Activated CD8-positive, alpha-beta memory T cell treated with anti-CD3 and anti-CD28 coated beads for 4 hours (primary cell): ENCODE data around the gene H2AZ2.
"Not testable (repeated sequence)": the region's sequence is repeated elsewhere in the genome, so short reads cannot be mapped to it uniquely, and the experiment has no call there.

Source experiments
- DNase-seq, 2 donors: peaks; one replicate each; pipeline ENCODE4 v3.0.0-alpha.2; 2020; ENCODE audit warnings: low read depth in 2 of 2

Gene H2AZ2

GRCh38 chr7:44814919-44815318 is 33.0 kb downstream of the H2AZ2 start:
- no peak for DNase-seq

GRCh38 chr7:44811571-44811970 is 36.3 kb downstream of the H2AZ2 start:
- DNase-seq = no peak

GRCh38 chr7:44811093-44811492 is 36.8 kb downstream of the H2AZ2 start:
- DNase-seq = no peak

DNA sequence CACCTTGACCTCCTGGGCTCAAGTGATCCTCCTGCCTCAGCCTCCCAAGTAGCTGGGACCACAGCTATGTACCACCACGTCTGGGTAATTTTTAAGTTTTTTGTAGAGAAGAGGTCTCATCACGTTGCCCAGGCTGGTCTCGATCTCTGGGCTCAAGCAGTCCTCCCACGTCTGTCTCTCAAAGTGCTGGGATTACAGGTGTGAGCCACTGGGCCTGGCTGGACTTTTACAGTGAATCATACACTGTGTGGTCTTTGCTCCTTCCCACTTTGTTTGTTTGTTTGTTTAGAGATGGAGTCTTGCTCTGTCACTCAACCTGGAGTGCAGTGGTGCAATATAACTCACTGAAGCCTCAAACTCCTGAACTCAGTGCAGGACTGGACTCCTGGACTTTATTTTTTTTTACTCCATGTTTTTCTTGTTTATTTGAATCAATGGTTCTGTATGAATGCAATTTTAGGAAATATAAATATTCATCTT is 38.9 kb downstream of the H2AZ2 start:
- no peak for DNase-seq

GRCh38 chr7:44805950-44806349 is 41.9 kb downstream of the H2AZ2 start:
- no peak for DNase-seq

DNA sequence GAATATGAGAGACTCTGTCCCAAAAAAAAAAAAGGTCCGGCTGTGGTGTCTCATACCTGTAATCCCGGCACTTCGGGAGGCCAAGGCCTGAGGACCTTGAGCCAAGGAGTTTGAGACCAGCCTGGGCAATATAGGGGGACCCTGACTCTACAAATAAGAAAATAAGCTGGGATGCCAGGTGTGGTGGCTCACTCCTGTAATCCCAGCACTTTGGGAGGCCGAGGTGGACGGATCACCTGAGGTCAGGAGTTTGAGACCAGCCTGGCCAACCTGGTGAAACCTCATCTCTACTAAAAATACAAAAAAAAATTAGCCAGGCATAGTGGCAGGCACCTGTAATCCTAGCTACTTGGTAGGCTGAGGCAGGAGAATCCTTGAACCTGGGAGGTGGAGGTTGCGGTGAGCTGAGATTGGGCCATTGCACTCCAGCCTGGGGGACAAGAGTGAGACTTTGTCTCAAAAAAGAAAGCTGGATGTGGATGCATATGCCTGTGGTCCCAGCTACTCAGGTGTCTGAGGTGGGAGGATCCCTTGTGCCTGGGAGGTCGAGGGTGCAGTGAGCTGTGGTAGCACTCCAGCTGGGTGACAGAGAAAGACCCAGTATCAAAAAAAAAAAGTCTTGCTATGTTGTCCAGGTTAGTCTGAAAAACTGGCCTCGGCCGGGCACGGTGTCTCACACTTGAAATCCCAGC is 43.9 kb downstream of the H2AZ2 start:
- not testable (repeated sequence) for DNase-seq

DNA sequence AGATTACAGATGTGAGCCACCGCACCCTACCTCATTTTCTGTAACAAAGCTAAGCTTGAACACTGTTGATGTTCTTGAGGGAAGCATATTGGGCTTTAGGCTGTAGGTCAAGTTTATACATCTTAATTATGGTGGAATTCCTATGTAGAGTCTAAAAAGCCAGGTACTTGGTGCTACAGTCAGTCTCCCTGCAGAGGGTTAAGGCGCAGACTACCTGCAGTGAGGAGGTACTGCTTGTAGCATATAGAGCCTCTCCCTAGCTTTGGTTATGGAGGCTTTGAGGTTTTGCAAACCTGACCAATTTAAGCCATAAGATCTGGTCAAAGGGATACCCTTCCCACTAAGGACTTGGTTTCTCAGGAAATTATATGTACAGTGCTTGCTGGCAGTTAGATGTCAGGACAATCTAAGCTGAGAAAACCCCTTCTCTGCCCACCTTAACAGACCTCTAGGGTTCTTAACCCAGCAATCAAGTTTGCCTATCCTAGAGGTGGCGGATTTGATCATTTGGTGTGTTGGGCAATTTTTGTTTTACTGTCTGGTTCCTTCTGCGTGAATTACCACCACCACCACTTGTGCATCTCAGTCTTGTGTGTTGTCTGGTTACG is 45.4 kb downstream of the H2AZ2 start:
- no peak for DNase-seq

GRCh38 chr7:44801890-44802289 is 46.0 kb downstream of the H2AZ2 start:
- no peak for DNase-seq

- no peak for DNase-seq
Measured at GRCh38 chr7:44799939-44800338, 47.9 kb downstream of the H2AZ2 start.

GRCh38 chr7:44798649-44799305 is 49.1 kb downstream of the H2AZ2 start:
- DNase-seq = no peak

DNA sequence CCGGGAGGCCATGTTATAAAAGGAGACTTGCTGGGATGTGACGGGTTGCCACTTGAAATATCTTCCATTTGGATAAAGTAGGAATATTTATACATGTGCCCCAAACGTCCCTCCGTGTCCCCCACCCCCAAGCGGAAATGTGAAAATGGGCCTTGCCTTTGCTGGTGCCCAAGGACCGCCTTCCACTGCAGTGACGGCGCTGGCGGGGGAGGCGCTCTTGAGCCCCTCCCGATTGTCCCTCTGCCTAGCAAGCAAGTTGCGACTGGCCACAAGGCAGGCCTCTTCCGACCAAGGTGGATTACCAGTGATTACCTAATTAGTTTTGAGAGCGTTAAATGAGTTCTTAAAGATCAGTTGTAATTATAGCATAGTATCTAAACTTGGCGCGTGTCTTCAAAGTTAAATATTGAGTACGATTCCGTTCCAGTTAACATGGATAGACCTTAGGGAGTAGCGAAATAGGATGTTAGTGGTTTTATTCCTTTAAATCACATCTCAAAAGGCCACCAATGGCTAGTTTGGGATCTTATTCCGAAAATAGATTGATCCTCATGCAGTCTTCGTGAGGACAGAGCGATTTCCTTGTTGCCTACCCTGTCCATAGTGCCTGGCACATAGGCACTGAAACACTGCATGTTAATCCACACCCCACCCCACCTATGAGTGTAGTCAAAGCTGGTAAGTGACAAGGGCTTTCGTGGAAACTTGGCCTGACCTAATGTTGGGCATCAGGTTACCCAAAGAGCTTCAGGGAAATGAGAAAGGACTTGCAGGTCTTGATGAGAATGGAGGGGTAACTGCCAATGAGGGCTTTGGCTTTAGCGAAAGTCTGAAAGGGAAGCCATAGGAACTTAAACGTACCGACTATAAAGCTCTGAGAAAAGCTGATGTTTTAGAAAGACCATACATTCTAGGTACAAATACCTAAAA is 50.3 kb downstream of the H2AZ2 start:
- DNase-seq = peak; percentile 61 to 73

DNA sequence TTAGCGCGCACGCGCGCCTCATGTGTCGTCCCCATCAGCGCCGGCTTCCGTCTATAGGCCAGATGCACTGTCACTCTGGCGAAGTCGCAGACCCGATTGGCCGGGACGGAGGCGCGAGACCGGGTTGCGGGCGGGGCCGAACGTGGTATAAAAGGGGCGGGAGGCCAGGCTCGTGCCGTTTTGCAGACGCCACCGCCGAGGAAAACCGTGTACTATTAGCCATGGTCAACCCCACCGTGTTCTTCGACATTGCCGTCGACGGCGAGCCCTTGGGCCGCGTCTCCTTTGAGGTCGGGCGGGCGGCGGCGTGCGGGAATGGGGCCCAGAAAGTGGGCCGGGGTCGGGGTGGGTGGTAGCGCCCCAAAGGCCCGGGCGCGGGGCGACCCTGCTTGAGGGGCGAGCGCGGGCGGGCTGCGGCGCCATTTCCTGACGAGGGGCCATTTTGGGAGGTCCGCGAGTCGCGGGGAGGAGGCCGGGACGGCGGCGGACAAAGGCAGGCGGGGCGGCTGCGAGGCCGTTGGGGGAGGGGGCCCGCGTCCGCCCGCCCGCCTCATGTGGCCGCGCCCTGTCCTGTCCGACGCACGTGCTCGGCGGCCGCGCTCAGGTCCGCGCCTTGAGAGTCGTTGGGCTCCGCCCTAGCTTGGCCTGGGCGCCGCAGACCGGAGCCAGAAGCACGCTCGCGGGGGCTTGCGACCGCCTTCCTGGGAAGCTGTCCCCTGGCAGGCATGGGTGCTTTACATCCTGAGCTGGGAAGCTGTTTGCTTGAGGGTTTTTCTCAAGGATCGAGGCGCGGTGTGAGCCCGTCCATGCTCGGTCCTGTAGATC is 51.2 kb downstream of the H2AZ2 start, which contains the start of gene PPIA:
PPIA (plus strand) TSS at position 178 of the 825 bp plus-strand sequence; CDS start at position 222, 44 bp downstream.
- peak; percentile 97 to 98 for DNase-seq

- DNase-seq = no peak
Measured at GRCh38 chr7:44796034-44796503, 51.8 kb downstream of the H2AZ2 start.

DNA sequence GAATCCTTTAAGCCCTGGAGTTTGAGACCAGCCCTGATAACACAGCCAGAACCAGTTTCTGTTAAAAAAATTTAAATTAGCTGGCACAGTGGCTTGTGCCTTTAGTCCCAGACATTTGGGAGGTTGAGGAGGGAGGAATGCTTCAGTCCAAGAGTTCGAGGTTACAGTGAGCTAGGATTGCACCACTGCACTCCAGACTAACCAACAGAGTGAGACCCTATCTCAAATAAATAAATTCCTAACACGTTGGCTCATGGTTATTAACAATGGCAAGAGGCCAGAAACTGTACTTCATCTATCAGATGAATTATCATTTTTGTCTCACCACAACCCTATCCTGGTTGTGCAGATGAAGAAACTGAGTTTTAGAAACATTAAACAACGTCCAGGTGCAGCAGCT is 53.6 kb downstream of the H2AZ2 start:
- DNase-seq = no peak

DNA sequence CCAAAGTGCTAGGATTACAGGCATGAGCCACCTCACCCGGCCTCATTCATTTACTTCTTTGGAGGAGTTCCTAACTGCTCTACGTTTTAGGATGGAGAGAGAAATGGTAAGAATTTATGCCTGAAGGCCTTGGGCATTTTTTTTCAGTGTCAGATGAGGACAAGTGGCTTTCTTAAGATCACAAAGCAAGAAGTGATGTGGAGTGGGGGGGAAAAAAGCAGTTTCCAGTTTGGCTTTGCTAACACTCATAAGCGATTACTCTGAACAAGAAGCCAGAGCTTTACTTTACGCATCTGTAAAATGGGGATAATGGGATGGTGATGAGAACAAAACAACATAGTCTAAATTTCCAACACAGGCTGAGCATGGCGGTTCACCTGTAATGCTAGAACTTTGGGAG is 54.0 kb downstream of the H2AZ2 start:
- DNase-seq = no peak

DNA sequence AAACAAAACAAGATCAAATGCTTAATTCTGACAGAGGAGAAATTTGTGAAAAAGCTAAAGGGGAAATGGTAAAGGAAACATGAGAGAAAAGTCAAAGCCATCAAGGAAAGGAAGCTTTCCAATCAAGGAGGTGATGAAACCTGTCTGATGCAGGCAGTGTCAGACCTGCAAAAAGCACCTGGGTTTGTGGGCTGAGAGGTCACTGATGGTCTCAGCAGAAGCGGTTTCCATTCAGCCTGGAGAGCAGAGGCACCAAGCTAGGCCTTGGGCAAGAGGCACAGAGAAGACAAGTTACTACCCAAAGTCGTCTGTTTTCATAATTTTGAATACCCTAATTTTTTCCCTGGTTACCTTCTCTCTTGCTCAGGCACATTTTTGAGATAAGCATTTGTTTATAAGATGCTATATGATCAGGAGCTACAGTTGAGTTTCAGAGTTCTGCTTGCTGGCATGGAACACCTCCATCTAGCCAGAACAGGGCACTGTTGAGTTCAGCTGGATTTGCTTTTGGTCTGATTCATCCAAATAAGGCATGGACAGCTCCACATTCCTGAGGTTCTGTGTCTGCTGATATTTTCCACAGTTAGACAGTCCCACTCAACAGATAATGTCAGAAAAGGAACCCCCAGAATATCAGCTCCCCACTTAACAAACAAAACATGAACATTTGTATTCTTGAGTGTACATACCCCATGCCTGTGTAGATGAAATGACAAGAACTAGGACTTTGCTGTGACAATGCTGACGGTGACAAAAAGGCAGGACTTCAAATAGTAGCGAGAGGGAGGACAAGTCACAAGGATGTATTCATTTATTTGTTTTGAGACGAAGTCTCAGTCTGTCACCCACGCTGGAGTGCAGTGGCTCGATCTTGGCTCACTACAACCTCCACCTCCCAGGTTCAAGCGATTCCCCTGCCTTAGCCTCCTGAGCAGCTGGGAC is 56.3 kb downstream of the H2AZ2 start:
- DNase-seq = no peak

DNA sequence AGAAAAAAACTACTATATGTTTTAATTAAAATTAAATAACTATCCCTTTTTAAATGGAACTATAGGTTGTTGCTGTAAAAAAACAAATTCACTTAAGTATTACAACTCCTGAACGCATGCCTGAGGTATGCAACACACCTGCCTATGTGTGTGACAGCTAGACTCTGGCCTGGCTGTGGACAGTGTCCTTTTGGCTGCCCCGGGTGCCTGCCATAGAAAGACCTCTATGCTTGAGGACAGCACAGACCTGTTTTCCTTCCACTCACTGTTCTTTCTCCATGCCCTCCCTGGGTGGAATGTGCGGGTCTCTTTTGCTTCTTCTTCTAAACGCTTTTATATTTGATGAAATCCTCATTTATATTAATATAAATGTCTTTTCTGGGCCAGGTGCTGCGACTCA is 57.9 kb downstream of the H2AZ2 start:
- DNase-seq = no peak

DNA sequence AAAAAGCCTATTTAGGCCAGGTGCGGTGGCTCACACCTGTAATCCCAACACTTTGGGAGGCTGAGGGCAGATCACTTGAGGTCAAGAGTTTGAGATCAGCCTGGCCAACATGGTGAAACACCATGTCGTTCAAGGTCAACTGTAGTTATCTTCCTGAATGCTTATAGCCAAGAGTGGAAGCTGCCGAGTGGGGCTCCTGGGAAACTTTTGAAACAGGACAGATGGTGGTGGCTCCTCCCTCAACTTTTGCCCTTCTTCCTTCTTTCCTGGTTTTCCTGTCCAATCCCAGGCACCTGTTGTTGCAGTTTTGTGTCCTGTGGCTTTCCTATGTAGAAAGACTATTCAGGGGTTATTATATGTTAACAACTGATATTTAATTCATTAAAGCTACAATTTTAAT is 60.1 kb downstream of the H2AZ2 start:
- no peak for DNase-seq

DNA sequence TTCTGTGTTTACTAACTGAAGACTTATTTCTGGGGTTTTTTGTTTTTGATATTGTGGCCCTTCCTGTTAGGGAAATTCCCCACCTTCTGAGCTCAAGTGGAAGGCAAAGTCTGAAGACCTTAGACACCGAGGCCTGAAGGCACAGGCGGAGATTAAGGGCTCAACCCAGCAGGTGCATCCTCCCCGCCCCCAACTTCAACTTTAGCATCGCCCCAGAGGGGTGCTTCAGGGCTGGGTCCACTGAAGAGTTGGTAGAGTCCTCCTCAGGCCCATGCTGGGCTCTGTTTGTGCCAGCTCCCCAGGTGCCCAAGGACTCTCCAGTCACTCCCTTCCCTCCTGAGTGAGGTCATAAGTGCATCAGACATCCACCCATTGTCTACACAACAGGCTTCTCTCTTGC is 60.8 kb downstream of the H2AZ2 start:
- DNase-seq = no peak

DNA sequence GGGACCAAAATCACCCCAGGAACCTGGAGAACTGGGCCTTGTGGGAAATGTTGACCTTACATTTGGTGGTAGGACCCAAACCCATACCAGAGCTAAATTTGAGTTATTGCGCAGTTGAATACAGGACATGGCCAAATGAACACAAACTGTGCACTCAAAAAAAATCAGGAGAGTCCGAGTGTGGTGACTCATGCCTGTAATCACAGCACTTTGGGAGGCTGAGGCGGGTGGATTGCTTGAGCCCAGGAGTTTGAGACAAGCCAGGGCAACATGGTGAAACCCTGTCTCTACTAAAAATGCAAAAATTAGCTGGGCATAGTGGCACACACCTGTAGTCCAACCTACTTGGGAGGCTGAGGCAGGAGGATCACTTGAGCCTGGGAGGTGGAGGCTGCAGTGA is 62.7 kb downstream of the H2AZ2 start:
- not testable (repeated sequence) for DNase-seq
